Activated naive CD4-positive, alpha-beta T cell (primary cell): ENCODE results near the gene PPFIBP2.
A peak's percentile ranks its signal among the peaks of the same experiment; 100 is the strongest.

Experiments
- DNase-seq, 4 experiments: peaks; one replicate each; lab custom pipeline; 2025; lab: John Stamatoyannopoulos, UW

Gene PPFIBP2

GRCh38 chr11:7525424-7525823 lies 11.6 kb downstream of the PPFIBP2 start:
- no peak for DNase-seq

DNA sequence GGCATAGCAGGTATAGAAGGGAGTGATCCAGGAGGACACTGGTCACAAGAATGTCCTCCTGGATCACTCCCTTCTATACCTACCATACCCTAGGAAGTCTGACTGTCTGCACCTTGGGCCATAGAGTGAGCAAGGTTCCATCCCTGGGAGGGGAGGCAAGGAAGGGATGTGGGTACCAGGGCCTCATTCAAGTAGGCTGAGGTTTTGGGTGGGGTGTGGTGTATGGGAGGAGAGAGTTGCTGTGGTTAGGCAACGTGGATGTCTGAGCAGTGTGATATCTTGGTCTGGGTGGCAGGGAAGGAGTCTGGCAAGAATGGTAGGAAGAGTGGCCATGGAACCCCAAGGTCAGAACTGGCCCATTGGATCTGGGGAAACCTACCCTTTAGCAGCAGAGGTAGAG lies 13.2 kb downstream of the PPFIBP2 start:
- peak in 1 of 4 experiments; percentile 2 for DNase-seq

DNA sequence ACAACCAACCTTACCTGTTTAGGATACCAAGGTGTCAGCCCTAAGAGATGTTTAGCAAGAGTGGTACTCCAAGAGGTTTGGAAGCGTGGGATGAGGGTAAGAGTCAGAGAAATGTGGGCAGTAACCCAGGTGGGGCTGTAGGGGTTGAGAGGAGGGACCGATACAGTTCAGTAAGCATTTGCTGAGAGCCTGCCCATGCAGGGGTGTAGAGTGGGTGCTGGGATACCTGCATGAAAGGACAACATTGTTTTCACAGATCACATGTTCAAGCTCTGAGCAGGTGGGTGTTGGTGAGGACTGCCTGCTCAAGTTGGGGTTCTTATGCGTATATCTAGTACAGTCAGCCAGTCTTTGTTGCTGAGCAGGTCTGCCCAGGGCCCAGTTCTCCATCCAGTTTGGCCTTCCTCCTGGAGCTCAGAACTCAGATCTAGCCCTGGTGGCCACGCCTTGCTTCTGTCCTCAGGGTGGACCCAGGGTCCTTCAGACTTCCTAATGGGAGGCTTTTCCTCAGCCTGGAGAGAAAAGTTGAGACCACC lies 14.8 kb downstream of the PPFIBP2 start:
- no peak for DNase-seq

DNA sequence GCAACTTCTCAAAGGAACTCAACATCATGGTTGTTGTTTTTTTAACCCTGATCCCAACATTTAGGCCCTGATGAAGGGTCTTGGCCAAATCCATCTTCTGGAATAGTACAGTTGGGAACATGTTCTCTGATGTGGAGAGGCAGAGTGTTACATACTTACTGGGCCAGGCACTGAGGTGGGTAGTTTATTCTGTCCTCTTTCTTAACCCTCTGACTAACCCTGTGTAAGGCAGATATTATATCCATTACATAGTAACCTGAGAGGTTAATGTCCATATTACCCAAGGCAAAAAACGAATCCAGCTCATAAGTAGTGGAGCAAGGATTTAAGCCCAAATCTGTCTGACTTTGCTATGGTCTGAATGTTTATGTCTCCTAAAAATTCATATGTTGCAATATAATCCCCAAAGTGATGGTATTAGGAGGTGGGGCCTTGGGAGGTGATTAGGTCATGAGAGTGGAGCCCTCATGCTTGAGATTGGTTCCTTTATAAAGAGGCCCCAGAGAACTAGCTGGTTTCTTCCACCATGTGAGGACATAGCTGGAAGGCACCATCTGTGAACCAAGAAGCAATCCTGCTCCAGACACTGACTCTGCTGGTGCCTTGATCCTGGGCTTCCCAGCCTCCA lies 16.3 kb downstream of the PPFIBP2 start:
- no peak for DNase-seq

DNA sequence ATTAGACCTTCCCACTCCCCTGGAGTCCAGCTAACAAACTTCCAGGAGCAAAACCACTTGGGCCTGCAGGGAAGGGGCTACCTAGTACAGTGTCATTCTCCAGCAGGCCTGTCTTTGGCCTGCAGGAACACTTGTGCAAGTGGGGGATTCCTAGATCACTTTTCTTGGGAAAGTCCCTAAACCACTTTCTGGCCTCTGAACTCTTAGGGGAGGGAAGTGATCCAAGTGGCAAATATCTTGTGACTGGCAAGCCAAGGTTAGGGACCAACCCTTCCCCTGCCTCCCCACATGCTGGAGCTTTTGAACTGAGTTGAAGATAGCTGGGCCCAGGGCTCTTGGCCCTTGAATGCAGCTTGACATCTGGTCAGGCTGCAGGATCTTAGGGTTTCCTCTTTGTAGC lies 17.2 kb downstream of the PPFIBP2 start:
- DNase-seq: no peak

- DNase-seq: no peak
Observed at GRCh38 chr11:7532405-7533145, 18.8 kb downstream of the PPFIBP2 start.

DNA sequence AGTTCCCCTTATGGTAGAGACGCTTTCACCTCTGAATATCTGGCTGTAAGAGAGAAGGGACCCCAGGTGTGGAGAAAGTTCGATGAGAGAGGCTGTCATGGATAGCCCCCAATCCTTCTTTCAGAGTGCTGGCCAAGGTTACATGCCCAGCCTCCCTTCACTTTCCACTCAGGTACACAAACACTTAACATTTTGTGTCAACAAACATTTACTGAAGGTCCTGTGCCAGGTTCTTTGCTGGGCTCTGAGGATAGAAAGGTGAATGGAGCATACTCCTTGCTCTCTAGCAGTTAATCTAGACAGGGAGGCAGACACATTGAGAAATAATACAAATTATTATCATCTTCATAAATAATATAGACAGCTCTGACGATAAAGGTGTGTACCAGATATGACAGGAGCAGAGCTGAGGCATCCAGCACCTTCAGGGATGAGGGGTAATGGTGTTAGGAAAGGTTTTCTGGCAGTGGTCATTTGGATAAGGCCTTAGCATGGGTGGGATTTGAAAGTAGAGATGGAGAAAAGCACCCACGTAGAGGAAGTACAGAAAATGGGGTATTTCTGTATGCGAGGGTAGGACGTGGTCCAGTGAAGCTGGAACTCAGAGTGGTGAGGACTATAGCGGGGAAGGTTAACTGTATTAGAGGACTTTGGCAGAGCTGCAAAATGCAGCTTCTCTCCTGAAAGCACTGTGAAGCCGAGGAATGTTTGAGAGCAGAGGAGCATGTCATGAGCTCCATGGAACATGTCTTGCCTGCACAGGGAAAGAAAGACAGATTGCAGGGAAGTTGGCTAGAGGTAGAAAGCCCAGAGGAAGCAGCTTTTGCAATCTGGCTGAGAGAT lies 19.6 kb downstream of the PPFIBP2 start:
- DNase-seq: no peak

DNA sequence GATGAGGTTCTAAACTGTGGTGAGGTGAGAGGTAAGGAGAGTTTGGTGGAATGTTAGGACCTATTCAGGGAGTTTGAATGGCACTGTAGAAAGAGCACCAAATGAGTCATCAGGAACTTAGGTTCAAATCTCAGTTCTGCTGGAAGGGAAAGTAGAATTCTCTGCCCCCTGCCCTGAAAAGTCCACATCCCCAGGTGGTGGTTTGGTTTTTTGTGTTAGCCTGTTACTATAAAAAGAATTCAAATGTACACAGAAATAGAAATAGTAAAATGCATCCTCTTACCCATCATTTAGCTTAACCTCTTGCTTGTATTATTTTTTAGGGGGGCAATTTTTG lies 20.2 kb downstream of the PPFIBP2 start:
- no peak for DNase-seq

DNA sequence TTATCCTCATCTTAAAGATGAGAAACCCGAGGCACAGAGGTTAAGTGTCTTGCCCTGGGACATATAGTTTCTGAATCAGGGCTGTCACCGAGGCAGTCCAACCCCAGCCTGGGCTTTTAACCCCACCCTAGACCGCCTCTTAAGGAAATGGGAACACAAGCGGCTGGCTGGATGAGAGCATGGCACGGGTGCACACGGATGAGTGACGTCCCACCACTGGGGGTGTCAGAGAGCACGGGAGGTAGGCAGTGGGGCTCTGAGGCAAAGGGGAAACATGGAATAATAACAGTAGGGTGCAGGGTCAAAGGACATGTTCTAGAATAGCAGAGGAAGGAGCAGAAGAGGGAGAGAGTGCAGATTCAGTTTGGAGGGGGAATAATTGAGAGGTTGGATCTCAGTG lies 22.3 kb downstream of the PPFIBP2 start:
- no peak for DNase-seq

DNA sequence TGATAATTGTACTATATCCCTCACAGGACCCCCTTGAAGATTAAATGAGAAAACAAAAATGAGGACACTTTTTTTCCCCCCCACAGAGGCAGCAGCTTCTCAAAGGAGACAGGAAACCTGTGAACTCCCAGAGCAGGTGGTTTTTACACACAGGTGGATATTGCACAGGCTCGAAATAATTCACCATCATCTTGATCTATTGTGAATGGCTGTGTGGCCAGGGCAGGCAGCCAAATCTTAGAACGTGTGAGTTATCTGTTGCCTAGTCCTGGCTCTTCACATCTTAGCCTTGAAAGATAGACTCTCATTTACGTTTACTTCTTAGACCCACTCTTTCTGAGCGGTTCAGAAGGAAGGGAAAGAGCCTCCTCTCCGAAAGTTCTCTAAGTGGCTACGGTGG lies 23.5 kb downstream of the PPFIBP2 start:
- DNase-seq: no peak

GRCh38 chr11:7538031-7538430 lies 24.2 kb downstream of the PPFIBP2 start:
- DNase-seq: no peak

GRCh38 chr11:7538466-7539454 lies 25.0 kb downstream of the PPFIBP2 start:
- DNase-seq: no peak

DNA sequence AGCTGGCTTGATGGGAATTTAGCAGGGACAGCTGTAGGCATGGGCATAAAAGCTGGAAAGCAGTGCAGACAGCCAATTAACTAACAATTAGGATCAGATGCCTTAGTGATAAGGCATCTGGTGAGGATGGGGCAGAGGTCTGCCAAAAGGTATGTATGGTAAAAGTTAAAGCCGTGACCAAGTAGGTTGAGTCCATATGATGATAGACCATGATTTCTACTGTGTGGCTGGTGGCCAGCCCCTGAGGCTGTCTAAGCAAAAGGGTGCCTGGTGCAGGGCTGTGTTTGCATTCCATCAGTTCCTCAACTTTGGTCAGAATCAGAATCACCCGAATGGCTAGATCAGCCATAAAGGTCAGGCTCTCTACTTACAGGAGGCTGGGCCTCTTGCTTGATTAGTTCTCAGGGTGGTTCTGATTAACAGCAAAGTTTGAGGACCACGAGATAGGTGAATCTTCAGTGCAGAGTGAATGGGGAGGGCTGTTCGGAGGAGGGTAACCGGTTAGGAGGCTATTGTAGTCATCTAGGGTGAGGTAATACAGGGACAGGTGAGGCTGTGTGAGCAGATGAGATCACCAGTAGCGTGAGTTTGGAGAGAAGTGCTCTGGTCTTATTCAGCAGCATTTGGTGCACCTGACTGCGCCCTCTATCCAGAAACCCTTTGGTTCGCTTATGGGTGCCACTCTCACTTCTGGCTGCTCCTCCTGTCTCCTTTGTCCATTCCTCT lies 27.2 kb downstream of the PPFIBP2 start:
- no peak for DNase-seq

GRCh38 chr11:7543302-7543701 lies 29.5 kb downstream of the PPFIBP2 start:
- DNase-seq: no peak

DNA sequence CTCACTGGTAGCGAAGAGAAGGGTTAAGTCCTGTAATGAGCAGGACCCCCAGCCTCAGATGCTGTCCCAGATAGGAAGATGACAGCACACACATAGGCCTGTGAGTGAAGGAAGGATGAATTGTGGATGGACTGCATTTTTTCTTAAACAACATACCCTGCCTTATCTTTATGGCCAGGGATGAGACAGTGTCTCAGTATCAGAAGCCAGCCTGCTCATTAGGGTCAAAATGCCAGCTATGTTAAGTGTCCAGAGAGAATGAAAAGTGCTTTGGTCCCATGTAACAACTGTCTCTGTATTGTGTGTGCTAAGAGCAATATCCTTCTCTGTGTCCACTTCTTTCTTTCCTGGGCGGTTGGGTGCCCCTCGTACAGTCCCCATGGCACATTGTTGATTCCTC lies 30.2 kb downstream of the PPFIBP2 start:
- DNase-seq: no peak

DNA sequence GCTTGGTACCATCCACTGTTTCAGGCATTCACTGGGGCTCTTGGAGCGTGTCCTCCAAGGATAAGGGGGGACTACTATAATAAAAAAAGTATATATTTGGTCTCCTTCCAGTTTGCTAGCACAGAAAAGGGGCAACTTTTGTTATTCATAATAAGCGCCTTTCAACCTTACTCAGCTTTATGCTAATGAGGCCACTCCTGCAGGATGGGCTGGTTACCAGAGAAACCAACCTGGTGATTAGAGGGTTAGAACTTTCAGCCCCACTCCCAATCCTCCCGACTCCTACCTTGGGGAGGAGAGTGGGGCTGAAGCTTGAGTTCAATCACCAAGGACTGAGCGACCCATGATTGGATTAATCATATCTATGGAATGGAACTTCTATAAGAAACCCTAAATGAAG lies 31.8 kb downstream of the PPFIBP2 start:
- no peak for DNase-seq

- DNase-seq: no peak
Observed at GRCh38 chr11:7546324-7546791, 32.6 kb downstream of the PPFIBP2 start.

- no peak for DNase-seq
Observed at GRCh38 chr11:7547687-7548086, 33.9 kb downstream of the PPFIBP2 start.

GRCh38 chr11:7548659-7549274 lies 35.0 kb downstream of the PPFIBP2 start:
- DNase-seq: peak in 1 of 4 experiments; percentile 3

DNA sequence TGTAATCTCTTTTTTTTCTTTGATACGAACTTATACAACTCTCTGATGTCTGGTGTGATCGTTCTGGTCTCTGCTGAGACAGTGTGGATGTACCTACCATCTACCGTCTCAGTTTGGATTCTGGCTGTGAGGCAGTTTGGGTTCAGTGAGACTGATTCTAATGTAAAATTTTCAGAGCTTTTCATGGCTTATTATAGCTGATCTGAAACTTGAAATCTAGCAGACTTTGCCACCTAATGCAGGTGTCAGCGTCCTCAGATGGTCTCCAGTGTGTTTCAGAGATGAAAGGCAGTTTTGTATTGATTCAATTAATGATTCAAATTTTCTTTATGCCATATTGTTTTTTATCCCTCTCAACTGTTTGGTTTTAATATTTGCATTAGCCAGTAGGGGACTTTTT lies 35.9 kb downstream of the PPFIBP2 start:
- no peak for DNase-seq
